GM18868 (cell line): ENCODE data around the gene RIPK4.
"Not testable (repeated sequence)": the region's sequence is repeated elsewhere in the genome, so short reads cannot be mapped to it uniquely, and the experiment has no call there.

Source experiments
- ATAC-seq: cut with Tn5 transposase; IDR thresholded peaks from one replicate; pipeline ENCODE4 v1.9.1; 2021; ENCODE audit warnings: mild to moderate bottlenecking, moderate library complexity; ENCODE audit not compliant: unreplicated experiment

The RIPK4 gene

DNA sequence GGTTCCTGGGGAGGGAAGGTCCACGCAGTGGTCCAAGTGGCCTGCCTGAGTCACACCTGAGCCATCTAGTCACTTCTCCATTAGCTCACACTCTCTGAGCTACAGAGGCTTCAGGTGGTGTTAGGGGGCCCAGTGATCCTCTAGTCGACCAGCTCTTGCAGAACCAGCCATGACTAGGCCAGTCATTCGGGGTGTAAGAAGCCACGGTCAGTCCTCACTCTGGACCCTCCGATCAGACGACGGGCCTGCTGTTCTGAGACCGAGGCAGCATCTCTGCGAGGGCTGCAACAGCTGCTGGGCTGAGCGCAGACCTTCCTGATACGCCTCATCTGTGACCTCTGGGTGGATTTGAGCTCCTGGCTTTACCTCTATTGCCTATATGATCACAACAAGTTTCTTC lies 68.8 kb downstream of the RIPK4 start:
- no peak for ATAC-seq

GRCh38 chr21:41695513-41695912 lies 71.3 kb downstream of the RIPK4 start:
- ATAC-seq = no peak

- ATAC-seq = not testable (repeated sequence)
Observed at GRCh38 chr21:41694042-41694441, 72.8 kb downstream of the RIPK4 start.

- no peak for ATAC-seq
Observed at GRCh38 chr21:41692185-41692565, 74.7 kb downstream of the RIPK4 start.

GRCh38 chr21:41691205-41692184 lies 75.4 kb downstream of the RIPK4 start:
- ATAC-seq = no peak
